ENCODE measurements around the gene CHD1L. TPM values are rescaled to one million over a fixed set of nuclear protein-coding genes. Genes with fewer than 3 reads are reported as not detected.

The CHD1L gene
- total and polyA plus RNA-seq, 2 donors (not counting 3 experiments of a cell fraction or from before 2014, with no cell fraction given): 12.3 to 33.8 TPM

GRCh38 chr1:147202576-147202975, 39.9 kb upstream of the CHD1L start:
- dilution Hi-C loops (cut with MboI; ENCODE audit: extremely low pct_ligation_motif_present, low sequenced_read_pairs) (no loop called here), intact Hi-C loops (cut with micrococcal nuclease) (no loop called here)
- no peaks in the 10 kb centered on the region for H3K79me2 ChIP-seq (ENCODE audit: control insufficient read depth, insufficient read depth, low read length)
- CTCF ChIA-PET: no interaction called here
- no peak for FAIRE-seq
- no peaks in the 10 kb centered on the region for H3K27me3 ChIP-seq (ENCODE audit: control insufficient read depth in 2 of 2, insufficient read depth in 2 of 2, low read length in 2 of 2)
- H3K36me3 ChIP-seq (ENCODE audit: control insufficient read depth in 2 of 2, extremely low read depth in 1 of 2, insufficient read depth in 2 of 2, low read length in 2 of 2): no peaks in the 10 kb centered on the region
- H3K4me3 ChIP-seq (replicated peaks in 1 of 3; ENCODE audit: insufficient read depth in 1 of 3, low read depth in 1 of 3, low read length in 3 of 3): no peak overlapping the region
- no peak overlapping the region for H3K27ac ChIP-seq (ENCODE audit: insufficient read depth, low read depth, low read length)
- DNase-seq (ENCODE audit: low read depth, low spot score): no peak
- H3K9ac ChIP-seq (replicated peaks; ENCODE audit: extremely low read depth, insufficient read depth, low read length): no peak overlapping the region
- POLR2A ChIA-PET: no interaction called here
- no peaks in the 10 kb centered on the region for H3K9me1 ChIP-seq (replicated peaks; ENCODE audit: control insufficient read depth, extremely low read depth, insufficient read depth, low read length)
- TF ChIP-seq CTCF (IDR thresholded peaks at IDR 0.05; ENCODE audit: extremely low read depth in 1 of 2, insufficient read depth in 1 of 2, low read depth in 1 of 2, low read length in 2 of 2): no peak
- TF ChIP-seq EZH2 (IDR thresholded peaks at IDR 0.05; ENCODE audit: borderline replicate concordance, low read depth, low read length, severe bottlenecking): no peak
- TF ChIP-seq MAX (IDR thresholded peaks at IDR 0.05; ENCODE audit: insufficient read depth, insufficient read length): no peak
- no peak for TF ChIP-seq FOS (IDR thresholded peaks at IDR 0.05; ENCODE audit: borderline replicate concordance, insufficient read depth, low read length)
- TF ChIP-seq POLR2AphosphoS5 (IDR thresholded peaks at IDR 0.05; ENCODE audit: insufficient read depth, low read depth, low read length): no peak
- TF ChIP-seq MYC (IDR thresholded peaks at IDR 0.05; ENCODE audit: low read depth, low read length): no peak
- TF ChIP-seq POLR2A (IDR thresholded peaks at IDR 0.05; ENCODE audit: low read depth, low read length): no peak
- TF ChIP-seq GATA2 (IDR thresholded peaks at IDR 0.05; ENCODE audit: insufficient read depth, insufficient read length, low read depth, low read length): no peak
- no peak for TF ChIP-seq JUN (IDR thresholded peaks at IDR 0.05; ENCODE audit: borderline replicate concordance, insufficient read depth, insufficient read length, low read depth)
- no peaks in the 10 kb centered on the region for H4K20me1 ChIP-seq (replicated peaks; ENCODE audit: control insufficient read depth, extremely low read depth, insufficient read depth, low read length)
- BruUV-seq (replicated peaks): no TSS peak
- no peak overlapping the region for H2AFZ ChIP-seq (ENCODE audit: low read depth, low read length)
- no peaks in the 10 kb centered on the region for H3K9me3 ChIP-seq (replicated peaks; ENCODE audit: control insufficient read depth, insufficient read depth, low read length)
- H3K4me2 ChIP-seq (ENCODE audit: insufficient read depth, low read length): no peak overlapping the region
- no peaks in the 10 kb centered on the region for H3K4me1 ChIP-seq (ENCODE audit: control insufficient read depth, extremely low read depth, insufficient read depth, low read length)

All from endothelial cell of umbilical vein (primary cell).